Measurements from ENCODE around the gene LRRC8E. TPM values are rescaled to one million over a fixed set of nuclear protein-coding genes. Genes with fewer than 3 reads are reported as not detected.

Gene LRRC8E
- total and polyA plus RNA-seq, 7 donors, result 0.03 to 0.26 (median 0.09) TPM; not detected in 1

DNA sequence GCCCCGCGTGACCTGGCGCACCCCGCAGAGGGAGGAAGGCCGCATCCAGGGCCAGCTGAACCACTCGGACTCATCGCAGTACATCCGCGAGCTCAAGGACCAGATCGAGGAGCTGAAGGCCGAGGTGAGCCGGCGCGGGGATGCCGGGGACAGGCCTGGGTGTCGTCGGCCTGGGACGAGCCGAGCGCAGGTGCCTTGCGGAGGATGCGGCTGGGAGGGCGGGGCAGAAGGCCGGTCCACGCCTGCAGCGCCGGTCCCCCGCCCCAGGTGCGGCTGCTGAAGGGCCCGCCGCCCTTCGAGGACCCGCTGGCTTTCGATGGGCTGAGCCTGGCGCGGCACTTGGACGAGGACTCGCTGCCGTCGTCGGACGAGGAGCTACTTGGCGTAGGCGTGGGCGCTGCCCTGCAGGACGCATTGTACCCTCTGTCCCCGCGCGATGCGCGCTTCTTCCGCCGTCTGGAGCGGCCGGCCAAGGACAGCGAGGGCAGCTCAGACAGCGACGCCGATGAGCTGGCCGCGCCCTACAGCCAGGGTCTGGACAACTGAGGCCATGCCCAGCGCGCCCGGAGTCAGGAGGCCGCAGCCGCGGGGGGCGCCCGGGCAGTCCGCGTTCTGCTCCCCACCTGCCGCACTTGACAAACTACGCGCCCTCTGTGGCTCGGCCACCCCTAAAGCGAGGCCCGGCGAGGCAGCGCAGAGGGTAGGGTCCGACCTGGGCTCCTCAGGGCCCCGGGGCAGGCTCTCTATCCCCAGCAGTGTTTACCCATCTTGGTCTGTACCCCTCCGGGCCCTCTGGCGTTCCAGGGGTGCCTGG, 24.9 kb upstream of the LRRC8E start:
- TF ChIP-seq, protein P1, sequence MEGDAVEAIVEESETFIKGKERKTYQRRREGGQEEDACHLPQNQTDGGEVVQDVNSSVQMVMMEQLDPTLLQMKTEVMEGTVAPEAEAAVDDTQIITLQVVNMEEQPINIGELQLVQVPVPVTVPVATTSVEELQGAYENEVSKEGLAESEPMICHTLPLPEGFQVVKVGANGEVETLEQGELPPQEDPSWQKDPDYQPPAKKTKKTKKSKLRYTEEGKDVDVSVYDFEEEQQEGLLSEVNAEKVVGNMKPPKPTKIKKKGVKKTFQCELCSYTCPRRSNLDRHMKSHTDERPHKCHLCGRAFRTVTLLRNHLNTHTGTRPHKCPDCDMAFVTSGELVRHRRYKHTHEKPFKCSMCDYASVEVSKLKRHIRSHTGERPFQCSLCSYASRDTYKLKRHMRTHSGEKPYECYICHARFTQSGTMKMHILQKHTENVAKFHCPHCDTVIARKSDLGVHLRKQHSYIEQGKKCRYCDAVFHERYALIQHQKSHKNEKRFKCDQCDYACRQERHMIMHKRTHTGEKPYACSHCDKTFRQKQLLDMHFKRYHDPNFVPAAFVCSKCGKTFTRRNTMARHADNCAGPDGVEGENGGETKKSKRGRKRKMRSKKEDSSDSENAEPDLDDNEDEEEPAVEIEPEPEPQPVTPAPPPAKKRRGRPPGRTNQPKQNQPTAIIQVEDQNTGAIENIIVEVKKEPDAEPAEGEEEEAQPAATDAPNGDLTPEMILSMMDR (IDR thresholded peaks at IDR 0.05), result no peak
- intact Hi-C loops (cut with DNase I), result no loop called here
- Histone ChIP-seq H3K27ac (no peak overlapping the region), H3K4me3 (no peak overlapping the region), H3K9me3 (no peaks in the 10 kb centered on the region), H3K36me3 (ENCODE audit: insufficient read depth in 1 of 2, low read depth in 1 of 2) (no peaks in the 10 kb centered on the region), H3K27me3 (ENCODE audit: insufficient read depth in 3 of 3, low read length in 2 of 3) (peaks cover 0 to 78% (median 15%) of the 10 kb centered on the region in 3 donors), H3K4me1 (peaks cover 5% of the 10 kb centered on the region)
- ATAC-seq, result no peak
- DNase-seq, result peak in 1 of 2 donors; percentile 42
- WGBS, 3 donors, result 73 to 82% (median 80%) methylated on average over 70 to 83 of the region's 83 CpGs

DNA sequence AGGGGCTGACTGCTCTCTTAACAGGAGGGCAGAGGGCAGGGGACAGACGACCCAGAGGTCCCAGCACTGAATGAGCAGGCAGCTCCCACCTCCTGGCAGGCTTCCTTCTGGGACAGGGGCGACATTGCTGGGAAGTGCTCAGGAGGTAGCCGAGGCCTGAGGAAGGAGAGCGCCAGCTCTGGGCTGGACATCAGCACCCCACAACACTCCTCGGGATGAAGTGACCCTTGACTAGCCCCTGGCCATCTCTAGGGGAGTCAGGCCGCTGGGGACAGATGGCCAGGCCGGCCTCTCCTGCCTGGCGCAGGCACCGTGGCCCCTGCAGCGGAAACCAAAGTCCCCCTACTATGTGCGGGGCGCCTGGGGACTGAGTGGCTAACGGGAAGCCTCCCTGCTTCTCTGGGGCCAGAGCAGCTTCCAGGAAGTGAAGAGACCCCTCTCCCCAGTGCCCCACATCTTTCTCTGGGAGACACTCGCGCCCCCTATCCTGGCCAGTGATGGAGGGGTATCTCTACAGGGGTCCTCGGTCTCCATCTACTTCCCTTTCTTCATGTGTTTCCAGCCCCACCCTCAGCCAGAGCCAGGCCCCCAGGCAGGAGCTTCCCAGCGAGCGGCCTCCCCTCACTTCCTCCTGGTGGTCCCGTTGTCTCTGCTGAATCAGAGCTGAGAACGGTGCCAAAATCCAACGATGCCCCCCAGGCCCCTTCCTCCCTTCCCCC, 24.2 kb upstream of the LRRC8E start:
- Histone ChIP-seq H3K27ac (no peak overlapping the region), H3K4me3 (no peak overlapping the region), H3K9me3 (no peaks in the 10 kb centered on the region), H3K27me3 (ENCODE audit: insufficient read depth in 3 of 3, low read length in 2 of 3) (peaks cover 0 to 82% (median 15%) of the 10 kb centered on the region in 3 donors), H3K36me3 (ENCODE audit: insufficient read depth in 1 of 2, low read depth in 1 of 2) (no peaks in the 10 kb centered on the region), H3K4me1 (peaks cover 10% of the 10 kb centered on the region)
- WGBS, 3 donors, result 74 to 76% (median 75%) methylated on average over 19 to 21 of the region's 21 CpGs
- TF ChIP-seq, protein P1 (IDR thresholded peaks at IDR 0.05), result no peak
- intact Hi-C loops (cut with DNase I), result no loop called here
- DNase-seq (peak in 1 of 2 donors; percentile 46), ATAC-seq (no peak)

DNA sequence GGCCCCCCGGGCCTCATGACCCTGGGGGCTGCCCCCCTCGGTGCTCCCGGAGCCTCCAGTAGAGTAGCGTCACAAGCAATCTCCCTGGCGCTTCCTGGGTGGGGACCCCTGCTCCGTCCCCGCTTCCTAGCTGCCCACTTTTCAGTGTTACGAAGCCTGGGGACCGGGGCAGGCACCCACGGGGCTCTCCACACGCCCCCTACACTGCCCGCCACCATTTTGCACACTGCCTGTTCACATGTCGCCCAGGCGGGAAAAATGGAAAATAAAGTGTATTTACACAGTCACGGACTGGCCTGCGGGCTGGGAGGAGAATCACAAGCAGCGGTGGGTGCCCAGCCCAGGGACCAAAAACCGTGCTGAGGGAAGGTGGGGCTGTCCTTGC, 23.6 kb upstream of the LRRC8E start:
- H3K9me3 ChIP-seq, result no peaks in the 10 kb centered on the region
- no peak overlapping the region for H3K4me3 ChIP-seq
- ATAC-seq, result no peak
- H3K27ac ChIP-seq, result no peak overlapping the region
- peaks cover 0 to 78% (median 15%) of the 10 kb centered on the region in 3 donors for H3K27me3 ChIP-seq (ENCODE audit: insufficient read depth in 3 of 3, low read length in 2 of 3)
- DNase-seq, result no peak
- intact Hi-C loops (cut with DNase I), result no loop called here
- no peaks in the 10 kb centered on the region for H3K36me3 ChIP-seq (ENCODE audit: insufficient read depth in 1 of 2, low read depth in 1 of 2)
- H3K4me1 ChIP-seq, result peaks cover 13% of the 10 kb centered on the region
- TF ChIP-seq, protein P1 (IDR thresholded peaks at IDR 0.05), result no peak
- WGBS, 3 donors, result 63 to 67% (median 64%) methylated on average over 18 of the region's 18 CpGs

DNA sequence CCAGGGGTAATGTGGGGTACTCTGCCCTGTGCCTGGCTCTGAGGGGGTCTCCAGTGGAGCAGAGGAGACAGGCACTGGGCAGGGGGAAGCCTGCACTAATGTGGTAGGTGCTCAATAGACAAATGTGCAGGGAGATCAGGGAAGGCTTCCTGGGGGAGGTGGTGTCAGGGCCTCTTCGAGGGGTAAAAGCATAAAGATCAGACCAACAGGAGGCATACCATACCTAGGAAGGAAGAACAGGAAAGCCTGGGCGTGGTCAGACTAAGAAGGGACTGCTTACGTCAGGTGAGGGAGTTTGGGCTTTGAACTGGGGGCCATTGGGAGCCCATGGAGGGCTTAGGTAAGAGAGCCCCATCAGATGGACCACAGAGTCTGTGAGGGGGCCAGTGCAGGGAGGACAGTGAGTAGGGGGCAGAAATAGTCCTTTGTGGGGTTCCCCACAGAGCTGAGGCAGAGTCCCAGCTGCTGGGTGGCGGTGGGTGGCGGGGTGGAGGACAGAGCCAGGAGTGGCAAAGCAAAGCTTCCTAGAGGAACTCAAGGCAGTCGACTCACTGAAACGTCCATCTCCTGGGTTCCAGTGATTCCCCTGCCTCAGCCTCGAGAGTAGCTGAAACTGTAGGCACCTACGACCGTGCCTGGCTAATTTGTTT, 22.9 kb upstream of the LRRC8E start:
- TF ChIP-seq, protein P1 (IDR thresholded peaks at IDR 0.05), result no peak
- H3K27ac ChIP-seq, result no peak overlapping the region
- intact Hi-C loops (cut with DNase I), result no loop called here
- peaks cover 13% of the 10 kb centered on the region for H3K4me1 ChIP-seq
- no peak overlapping the region for H3K4me3 ChIP-seq
- no peaks in the 10 kb centered on the region for H3K36me3 ChIP-seq (ENCODE audit: insufficient read depth in 1 of 2, low read depth in 1 of 2)
- H3K9me3 ChIP-seq, result no peaks in the 10 kb centered on the region
- peaks cover 0 to 71% (median 15%) of the 10 kb centered on the region in 3 donors for H3K27me3 ChIP-seq (ENCODE audit: insufficient read depth in 3 of 3, low read length in 2 of 3)
- WGBS, 3 donors, result 37 to 55% (median 41%) methylated on average over 10 of the region's 10 CpGs
- ATAC-seq (no peak), DNase-seq (peak in 1 of 2 donors; percentile 21)
